WERI-Rb-1 (cell line): ENCODE measurements around the gene WWOX.

Experiments used
- DNase-seq: peaks from one replicate; pipeline ENCODE4 v3.0.0-alpha.2; 2020
- H3K27ac ChIP-seq: fragments of 250-450 bp; sonication (Bioruptor Pico); 2 replicates; pipeline ENCODE4 v1.5.1; 2020; ENCODE audit warnings: mild to moderate bottlenecking, moderate library complexity
- H3K27me3 ChIP-seq: fragments of 250-450 bp; sonication (Bioruptor Pico); 2 replicates; pipeline ENCODE4 v1.5.1; 2021; ENCODE audit warnings: mild to moderate bottlenecking, low read depth, moderate library complexity; ENCODE audit not compliant: insufficient read depth, severe bottlenecking
- H3K36me3 ChIP-seq: fragments of 250-450 bp; sonication (Bioruptor Pico); 2 replicates; pipeline ENCODE4 v1.5.1; 2020; ENCODE audit warnings: mild to moderate bottlenecking, moderate library complexity
- H3K4me3 ChIP-seq: 2 replicates; pipeline ENCODE4 v1.5.1; 2011; ENCODE audit warnings: low read depth, mild to moderate bottlenecking, control low read depth, low read length
- H3K9me3 ChIP-seq: fragments of 250-450 bp; sonication (Bioruptor Pico); 2 replicates; pipeline ENCODE4 v1.5.1; 2021; ENCODE audit warnings: mild to moderate bottlenecking, moderate library complexity; ENCODE audit not compliant: severe bottlenecking
- CTCF ChIP-seq: IDR thresholded peaks from 2 replicates; pipeline ENCODE4 v1.5.1; 2011; ENCODE audit warnings: low read depth, mild to moderate bottlenecking, control low read depth, inconsistent platforms, low read length

WWOX gene

DNA sequence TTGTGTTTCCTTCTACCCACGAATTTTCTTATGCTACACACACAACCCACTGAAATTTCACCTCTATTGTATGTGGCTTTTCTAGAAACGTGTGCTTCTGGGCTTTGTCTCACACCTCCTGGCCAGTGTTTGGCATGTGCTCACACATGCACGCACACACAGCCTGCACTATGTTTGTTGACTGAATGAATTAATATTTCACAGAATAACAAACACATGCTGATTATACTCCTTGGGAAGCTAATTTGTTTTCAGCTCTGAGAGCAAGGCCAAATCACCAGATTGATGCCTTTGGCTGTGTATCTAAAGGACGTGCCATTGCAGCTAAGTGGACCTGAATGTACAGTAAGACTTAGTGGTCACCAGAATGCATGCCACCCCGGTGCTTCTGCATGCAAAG is 210.7 kb downstream of the WWOX start:
- Histone ChIP-seq H3K27ac (no peak overlapping the region), H3K4me3 (no peak overlapping the region), H3K27me3 (no peaks in the 10 kb centered on the region), H3K36me3 (no peaks in the 10 kb centered on the region), H3K9me3 (no peaks in the 10 kb centered on the region)
- no peak for TF ChIP-seq CTCF
- DNase-seq = no peak

- no peak overlapping the region for H3K27ac ChIP-seq
- no peak for TF ChIP-seq CTCF
- H3K27me3 ChIP-seq = no peaks in the 10 kb centered on the region
- no peak for DNase-seq
- no peaks in the 10 kb centered on the region for H3K9me3 ChIP-seq
- H3K36me3 ChIP-seq = no peaks in the 10 kb centered on the region
- no peak overlapping the region for H3K4me3 ChIP-seq
Measured at GRCh38 chr16:78310990-78311561, 211.6 kb downstream of the WWOX start.

DNA sequence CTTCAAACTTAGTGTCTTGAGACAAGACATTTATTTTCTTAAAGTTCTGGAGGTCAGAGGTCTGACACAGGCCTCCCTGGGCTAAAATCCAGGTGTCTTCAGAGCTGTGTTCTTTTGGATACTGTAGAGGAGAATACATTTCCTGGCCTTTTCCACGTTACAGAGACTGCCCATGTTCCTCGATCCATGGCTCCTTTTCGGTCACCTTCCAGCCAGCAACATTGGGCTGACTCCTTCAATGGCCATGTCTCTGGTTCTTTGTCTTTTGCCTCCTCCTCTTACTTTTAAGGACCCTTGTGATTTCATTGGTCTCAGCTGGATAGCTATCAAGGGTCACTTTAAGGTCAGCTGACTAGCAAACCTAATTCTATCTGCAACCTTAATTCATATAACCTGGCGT is 212.4 kb downstream of the WWOX start:
- no peak for DNase-seq
- Histone ChIP-seq H3K4me3 (no peak overlapping the region), H3K36me3 (no peaks in the 10 kb centered on the region), H3K27me3 (no peaks in the 10 kb centered on the region), H3K27ac (no peak overlapping the region), H3K9me3 (no peaks in the 10 kb centered on the region)
- no peak for TF ChIP-seq CTCF

- Histone ChIP-seq H3K27ac (no peak overlapping the region), H3K9me3 (no peaks in the 10 kb centered on the region), H3K27me3 (no peaks in the 10 kb centered on the region), H3K36me3 (no peaks in the 10 kb centered on the region), H3K4me3 (no peak overlapping the region)
- no peak for DNase-seq
- TF ChIP-seq CTCF = no peak
Measured at GRCh38 chr16:78317564-78318240, 218.2 kb downstream of the WWOX start.

DNA sequence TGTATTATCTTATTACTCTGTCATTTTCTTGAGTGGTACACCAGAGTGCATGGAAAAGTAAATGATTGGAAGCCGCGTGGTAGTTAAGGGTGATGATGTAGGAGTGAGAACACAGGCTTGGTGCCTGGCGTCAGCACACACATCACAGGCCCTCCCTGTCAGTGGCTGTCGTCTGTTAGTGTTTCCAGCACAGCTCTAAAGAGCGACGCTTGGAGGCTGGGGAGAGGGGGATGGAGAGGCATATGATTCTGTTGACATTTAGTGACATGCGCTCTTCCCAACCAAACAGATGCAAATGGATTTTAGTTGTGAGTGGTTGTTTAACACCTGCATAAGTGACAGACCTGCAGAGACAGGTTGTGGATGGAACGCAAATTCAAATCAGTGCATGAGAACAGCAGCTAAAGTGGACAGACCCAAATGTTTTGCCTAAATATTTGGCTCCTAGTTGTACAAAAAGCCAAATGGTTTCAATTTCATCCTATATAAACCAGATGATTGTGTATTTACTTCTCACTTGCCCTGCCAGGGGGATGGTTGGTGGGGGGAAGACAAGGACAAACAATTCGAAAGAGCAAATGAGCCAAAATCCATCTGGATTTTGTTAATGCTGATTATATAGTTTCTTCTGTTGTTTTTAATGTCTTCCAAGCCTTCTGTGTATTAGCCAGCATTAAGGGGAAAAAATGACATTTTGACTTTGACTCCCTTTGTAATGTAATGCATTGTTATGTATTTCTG is 222.3 kb downstream of the WWOX start:
- no peak overlapping the region for H3K4me3 ChIP-seq
- no peak for DNase-seq
- no peak for TF ChIP-seq CTCF

More for the DNA sequence above, 222.3 kb downstream of the WWOX start:
- Histone ChIP-seq H3K27me3 (no peaks in the 10 kb centered on the region), H3K9me3 (no peaks in the 10 kb centered on the region), H3K27ac (no peak overlapping the region), H3K36me3 (no peaks in the 10 kb centered on the region)
